ENCODE measurements around the gene UQCR11.

UQCR11 gene

DNA sequence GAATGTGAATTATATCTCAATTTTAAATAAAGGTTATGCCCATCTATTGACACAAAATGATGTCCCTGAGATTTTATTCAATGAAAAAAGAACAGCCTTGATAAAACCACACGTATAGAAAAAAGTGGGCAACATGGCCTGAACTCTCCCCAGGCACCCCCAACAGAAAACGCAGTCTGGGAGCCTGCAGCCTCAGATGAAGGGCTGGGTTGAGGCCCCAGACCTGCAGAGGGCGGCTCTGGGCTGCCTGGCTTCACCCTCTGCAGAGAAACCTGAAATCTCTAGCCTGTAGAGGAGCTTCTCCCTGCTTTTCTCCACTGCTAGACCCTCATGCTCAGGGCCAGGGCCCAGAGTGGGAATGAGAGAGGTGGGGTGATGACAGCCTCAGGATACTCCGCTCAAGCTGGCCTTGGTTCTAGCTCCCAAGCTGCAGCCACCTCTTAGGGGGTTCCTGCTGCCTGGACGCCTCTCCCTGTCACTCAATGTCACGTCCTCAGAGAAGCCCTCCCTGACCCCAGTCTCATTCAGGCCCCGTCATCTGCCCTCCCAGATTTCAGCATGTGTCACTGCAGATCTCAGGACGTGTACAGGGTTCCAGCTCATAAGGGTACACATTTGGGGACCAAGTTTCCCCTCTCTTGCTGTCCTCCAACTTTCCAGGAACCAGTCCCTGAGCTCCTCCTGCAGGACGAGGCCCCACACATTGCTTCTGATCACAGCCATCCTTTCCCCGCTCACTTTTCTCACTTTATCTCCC lies 14.4 kb downstream of the UQCR11 start:
- peak; percentile 16 for ATAC-seq
- peak; percentile 52 for DNase-seq

DNA sequence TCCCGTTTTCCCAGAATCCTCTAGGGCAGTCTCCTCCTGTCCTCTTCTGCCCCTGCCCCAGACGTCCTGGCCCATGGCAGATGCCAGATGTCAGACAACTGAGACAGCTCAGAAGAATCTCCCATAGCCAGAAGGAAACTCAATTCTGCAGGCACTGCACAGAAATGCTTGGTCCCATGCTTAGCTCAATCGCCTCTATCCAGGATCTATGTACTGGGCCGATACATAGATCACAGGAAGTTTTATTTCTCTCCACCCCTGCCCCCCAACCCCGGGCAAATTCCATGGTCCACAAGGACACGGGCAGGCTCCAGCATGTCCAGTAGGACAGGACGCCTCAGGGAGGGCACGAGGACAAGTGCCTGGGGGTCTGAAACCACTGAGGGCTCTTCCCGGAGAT lies 17.4 kb downstream of the UQCR11 start:
- no peak for DNase-seq
- no peak for ATAC-seq

DNA sequence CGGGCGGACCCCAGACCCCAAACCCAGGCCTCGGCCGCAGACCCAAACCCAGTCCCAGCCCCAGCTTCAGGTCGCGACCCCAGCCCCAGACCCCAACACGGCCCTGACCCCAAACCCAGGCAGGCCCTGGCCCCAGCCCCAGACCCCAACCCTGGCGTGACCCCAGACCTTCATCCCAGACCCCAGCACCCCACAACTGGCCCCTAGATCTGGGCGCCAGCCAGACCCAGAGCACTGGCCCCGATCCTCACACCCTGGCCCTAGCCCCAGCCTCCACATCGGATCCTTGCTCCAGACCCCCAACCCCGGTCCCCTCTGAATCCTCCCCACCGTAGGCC lies 20.1 kb downstream of the UQCR11 start:
- DNase-seq (no peak), ATAC-seq (no peak)

DNA sequence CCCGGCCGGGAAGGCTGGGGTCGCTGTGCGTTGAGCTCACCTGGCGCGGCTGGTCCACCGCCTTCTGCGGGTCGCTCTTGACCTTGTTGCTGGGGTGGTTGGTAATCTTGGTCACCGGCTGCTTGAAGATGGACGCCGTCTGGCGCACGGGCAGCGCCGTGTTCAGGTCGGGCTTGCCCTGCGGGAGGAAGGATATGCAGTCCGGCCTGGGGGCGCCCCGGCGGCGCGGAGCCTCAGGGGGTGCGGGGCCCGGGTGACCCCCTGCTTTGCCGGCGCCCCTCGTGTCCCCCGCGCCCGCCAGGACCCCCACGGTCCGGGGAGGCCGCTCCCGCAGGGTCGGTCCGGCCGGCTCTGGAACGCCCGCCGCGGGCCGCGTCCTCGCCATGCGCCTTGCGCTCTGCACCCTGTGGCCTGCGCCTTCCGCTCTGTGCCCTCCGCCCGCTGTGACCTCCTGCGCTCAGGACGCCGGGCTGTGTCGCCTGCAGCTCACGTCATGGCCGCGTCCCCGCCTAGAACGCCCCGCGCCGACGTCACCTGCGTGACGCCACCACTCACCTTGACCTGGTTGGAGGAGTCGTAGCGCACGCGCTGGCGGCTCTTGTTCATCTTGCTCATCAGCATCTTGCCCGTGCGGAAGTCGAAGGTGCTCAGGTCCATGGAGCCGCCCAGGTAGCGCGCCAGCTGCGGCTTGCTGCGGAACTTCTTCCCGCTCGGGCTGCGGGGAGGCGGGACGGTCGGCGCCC lies 20.6 kb downstream of the UQCR11 start:
- no peak for ATAC-seq
- no peak for DNase-seq

DNA sequence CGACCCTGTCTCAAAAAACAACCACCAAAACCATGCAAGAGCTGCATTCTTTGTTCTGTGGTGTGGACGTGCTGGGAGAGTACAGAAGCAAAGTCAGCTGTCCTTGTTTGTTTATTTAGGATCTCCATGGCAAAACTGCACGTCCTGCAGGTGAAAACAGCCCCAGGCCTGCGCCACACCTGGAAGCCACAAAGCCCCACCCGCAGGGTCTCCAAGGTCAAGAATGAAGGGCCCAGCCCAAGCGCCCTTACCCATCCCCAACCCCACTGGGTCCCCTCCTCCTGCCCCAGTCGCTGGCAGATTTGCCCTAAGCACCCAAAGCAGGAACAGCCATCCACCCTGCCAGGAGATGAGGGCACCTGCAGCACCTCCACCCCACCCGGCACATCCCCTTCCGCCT lies 23.1 kb downstream of the UQCR11 start:
- DNase-seq (no peak), ATAC-seq (no peak)

DNA sequence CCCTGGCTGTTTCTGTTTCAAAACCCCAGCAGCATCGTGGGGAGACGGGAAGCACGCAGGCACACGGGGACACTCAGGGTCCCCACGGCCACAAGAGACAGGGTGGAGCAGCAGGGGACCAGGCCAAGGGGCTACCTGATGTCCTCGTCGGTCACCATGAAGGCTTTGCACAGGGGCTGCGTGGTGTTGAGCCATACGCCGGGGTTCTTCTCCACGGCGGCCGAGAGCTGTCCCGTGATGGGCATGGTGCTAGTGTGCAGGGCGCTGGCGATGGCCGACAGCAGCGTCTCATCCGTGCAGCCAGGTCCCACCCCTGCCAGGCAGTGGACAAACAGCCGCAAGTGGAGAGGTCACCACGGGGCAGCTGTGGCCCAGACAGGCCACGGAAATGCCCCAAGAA lies 24.3 kb downstream of the UQCR11 start:
- ATAC-seq (no peak), DNase-seq (no peak)

DNA sequence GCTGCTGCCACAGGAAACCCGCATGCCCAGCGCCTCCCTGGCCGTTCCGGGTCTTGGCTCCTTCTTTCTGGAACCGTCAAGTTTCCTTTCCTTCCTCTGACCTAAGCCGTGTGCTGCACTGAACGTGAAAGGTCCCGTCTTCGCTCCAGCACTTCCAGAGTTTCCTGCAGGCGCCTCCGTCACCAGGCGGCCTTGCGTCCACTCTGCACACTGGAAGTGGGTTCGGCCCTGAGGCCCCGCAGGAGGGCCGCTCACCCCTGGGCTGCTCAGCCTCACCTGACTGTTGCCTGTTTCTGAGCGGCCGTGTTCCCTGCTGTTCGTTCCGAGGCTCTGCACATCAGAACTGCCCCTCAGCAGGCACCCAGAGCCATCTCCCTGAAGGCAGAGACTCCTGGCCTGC lies 24.9 kb downstream of the UQCR11 start:
- no peak for DNase-seq
- no peak for ATAC-seq

DNA sequence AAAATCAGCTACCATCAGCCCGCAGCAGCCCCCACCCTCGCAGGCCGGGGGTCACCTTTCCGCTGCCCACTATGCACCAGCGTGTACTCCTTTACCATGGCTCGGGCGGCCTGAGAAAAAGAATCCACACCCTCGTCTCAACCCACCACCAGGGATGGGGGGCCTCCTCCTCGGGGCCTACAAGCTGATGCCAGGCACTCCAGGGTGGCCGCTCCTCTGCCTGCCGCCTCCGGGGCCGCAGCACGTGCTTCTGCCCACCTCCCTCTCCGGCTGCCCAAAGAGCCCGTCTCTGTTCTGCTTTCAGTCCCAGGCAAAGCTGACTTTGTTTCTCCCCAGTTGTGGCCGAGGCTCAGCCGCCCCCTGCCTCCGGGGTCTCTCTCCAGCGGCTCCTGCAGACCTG lies 26.0 kb downstream of the UQCR11 start:
- no peak for ATAC-seq
- DNase-seq, result no peak

DNA sequence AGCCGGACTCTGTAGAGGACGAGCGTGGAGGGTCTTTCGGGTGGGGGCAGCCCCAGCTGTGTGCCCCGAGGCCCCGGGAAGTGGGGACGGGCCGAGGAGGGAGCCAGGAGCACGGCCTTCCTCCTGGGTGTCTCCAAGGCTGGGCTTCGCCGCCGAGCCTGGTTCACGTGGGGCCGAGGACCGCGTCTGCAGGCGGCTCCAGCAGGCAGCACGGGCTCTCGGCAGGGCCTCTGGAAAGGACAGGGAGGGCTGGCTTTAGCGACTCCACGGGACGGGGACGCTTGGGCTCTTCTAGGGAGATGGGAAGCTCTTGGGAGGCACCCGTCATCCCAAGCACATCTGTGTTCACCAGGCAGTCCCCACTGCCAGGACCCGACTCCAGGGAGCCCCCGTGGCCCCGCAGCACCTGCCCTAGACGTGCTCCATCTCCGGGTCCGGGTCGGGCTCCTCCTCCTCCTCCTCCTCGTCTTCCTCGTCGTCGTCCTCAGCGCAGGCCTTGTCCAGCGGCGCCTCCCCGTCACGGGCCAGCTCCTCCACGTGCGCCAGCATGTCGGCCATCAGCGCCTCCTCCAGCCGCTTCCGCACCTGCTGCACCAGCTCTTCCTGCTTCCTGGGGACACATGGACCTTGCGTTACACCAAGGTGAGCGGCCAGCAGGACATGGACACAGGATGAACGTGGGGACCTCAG lies 27.2 kb downstream of the UQCR11 start:
- no peak for DNase-seq
- no peak for ATAC-seq

DNA sequence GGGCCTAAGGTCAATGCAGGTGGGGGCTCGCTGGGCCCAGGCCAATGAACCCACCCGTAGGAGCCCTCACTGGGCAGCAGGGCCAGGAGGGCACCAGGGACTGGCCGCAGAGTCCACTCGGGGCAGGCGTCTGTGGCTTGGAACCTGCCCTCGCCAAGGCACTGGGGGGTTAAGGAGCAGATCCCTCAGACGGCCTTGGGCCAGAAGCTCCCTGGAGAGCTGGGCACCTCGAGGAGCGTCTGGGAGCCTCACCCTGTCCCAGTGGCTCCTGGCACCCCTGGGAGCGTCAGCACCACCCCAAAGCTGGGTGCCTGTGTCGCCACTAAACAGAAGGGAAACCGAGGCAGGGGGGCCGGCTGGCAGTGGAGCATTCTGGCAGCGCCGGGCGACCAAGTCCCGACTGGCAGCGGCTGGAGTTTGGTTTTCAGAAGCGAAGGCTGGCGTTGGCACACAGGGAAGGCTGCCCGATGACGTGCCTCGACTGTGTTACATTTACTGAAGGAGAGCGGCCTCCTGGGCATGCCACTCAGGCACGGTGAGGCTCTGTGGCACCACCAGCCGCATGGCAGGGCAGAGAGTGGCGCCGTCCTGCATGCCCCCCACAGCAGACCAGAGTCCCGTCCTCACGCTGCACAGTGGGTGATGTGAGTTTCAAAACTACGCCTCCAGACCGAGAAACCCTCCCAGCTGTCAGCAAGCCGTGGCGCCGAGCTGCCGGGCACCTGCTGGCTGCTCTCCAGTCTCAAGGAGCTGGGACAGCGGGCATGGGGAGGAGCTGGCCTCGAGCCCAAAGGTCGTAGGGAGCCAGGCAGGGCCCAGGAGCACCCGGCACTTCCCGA lies 28.0 kb downstream of the UQCR11 start:
- ATAC-seq (no peak), DNase-seq (no peak)

DNA sequence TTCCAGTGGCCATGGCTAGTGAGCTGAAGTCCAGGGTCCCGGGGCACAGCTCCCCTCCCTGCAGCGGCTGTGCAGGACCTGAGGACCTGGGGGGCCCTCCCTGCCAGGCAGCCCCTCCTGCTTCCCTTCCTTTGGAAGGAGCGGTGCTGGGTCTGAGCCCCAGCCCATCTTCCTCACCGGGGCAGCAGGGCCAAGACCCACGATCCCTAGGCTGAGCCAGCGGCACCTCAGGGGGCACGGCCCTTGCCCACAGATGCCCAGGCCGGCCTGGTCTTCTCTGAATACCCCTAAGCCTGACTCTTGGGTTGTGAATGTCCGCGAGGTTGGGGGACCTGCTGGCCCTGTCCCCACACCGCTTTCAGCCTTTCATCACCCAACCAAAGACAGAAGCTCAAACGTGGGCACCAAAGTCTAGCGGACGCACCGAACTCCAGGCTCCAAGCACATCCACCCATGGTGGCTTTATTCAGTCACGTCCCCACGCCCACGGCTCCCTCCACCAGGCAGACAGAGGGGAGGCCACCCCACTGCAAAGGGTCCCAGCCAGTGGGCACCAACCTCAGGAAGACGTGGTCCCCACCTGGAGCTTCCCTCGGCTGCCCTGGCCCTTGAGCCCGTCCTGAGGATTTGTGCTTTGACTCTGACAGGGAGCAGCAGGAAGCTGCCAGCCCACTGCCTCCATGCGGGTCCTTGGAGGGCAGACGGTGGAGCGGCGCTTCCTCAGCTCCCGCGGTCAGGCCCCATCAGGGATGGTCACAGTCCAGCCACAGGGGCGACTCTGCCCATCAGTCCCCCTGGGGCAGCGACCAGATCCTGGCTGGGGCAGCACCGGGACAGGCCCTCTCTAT lies 28.8 kb downstream of the UQCR11 start:
- DNase-seq (no peak), ATAC-seq (no peak)

DNA sequence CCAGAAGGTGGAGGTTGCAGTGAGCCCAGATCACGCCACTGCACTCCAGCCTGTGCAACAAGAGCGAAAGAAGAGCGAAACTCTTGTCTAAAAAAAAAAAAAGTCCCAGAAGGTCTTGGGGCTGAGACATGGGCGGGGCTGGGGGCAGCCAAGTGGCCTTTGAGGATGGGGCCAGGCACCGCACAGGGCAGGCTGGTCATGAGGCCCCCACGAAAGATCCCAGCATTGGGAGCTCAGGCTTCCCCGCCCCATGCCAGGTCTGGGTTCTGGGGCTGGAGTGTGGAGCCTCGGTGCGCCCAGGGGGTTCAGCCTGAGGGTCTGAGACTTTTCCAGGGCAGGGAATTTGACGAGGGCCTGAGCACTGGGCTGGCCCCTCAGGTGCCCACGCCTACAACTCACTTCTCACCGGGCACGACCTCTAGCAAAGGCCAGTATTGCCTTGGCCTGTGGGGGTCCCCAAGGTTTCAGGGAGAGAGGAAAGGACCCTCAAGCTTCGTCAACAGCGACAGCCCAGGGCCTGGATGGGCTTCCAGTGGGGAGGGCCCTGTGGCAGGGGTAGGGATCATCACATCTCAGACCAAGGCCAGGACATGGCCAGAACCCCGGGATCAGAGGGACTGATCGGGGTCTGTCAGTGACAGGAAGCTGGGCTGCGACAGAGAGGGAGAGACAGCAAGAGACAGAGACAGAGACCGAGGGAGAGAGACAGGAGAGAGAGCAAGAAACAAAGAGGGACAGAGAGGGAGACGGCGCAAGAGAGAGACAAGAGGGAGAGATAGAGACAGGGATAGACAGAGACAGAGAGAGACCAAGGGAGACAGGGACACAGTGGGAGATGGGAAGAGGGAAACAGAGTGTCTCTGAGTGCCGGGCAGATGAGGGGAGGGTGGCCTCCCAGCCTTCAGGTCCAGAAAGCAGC lies 29.7 kb downstream of the UQCR11 start:
- ATAC-seq, result no peak
- no peak for DNase-seq

DNA sequence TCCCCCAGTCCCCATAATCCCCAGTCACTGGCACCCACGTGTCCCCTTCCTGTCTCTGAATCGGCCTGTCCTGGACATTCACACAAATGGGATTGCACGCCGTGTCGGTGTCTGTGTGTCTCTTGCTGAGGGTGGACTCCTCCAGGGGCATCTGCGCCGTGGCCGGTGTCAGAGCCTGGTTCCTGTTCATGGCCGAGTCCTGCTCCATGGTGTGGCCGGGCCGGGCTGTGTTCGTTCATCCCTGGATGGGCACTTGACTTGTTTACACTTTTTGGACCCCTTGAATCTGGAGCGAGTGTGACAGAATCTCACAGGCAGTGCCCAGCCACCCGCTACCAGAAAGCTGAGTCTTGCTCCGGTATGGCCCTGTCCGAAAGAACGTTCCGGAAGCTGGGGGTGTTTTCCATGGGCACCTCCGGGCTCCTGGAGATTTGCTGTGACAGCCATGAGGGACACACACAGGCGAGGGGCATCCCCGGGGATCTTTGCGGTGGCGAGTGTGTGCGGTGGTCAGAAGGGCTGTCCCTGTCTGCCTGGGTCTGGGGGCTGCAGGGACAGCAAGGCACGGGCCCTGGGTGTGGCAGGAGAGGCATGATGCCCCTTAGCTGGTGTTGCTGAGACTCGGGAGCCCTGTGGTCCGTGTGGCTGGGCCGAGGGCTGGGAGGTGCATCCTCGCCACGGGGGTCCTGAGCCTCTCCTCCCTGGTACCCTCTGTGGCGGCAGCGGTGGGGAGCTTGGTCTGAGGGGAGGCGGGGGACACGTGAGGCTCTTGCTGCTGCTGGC lies 30.7 kb downstream of the UQCR11 start:
- ATAC-seq, result no peak
- no peak for DNase-seq

DNA sequence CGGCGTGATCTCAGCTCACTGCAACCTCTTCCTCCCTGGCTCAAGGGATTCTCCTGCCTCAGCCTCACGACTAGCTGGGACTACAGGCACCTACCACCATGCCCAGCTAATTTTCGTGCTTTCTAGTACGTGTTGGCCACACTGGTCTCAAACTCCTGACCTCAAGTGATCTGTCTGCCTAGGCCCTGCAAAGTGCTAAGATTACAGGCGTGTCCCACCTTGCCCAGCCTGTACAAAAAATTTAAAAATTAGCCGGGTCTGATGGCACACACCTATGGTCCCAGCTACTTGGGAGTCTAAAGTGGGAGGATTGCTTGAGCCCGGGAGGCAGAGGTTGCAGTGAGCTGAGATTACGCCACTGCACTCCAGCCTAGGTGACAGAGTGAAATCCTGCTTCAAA lies 32.5 kb downstream of the UQCR11 start:
- no peak for ATAC-seq

DNA sequence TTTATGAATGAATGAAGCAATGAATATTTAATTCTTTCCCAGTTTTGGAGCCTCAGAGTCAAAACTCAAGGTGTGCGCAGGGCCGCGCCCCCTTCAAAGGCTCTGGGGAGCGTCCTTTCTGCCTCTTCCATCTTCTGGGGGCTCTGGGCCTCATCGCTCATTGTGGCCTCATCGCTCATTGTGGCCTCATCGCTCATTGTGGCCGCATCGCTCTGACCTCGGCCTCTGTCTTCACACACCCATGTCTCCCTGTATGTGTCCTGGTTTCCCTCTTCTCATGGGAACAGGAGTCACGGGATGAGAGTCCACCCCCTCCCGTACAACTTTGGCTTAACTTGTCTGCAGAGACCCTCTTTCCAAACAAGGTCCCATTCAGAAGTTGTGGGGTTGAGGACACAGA lies 33.9 kb downstream of the UQCR11 start:
- ATAC-seq (no peak), DNase-seq (no peak)

More for the DNA sequence above, 32.5 kb downstream of the UQCR11 start:
- no peak for DNase-seq

DNA sequence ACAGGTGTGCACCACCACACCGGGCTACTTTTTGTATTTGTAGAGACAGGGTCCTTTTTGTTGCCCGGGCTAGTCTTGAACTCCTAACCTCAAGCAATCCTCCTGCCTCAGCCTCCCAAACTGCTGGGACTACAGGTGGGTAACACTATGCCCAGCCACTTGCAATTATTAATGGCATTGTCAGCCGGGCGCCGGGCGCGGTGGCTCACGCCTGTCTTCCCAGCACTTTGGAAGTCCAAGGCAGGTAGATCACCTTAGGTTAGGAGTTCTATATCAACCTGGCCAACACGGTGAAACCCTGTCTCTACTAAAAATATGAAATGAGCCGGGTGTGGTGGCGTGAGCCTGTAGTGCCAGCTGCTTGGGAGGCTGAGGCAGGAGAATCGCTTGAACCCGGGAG lies 34.4 kb downstream of the UQCR11 start:
- no peak for DNase-seq
- no peak for ATAC-seq

DNA sequence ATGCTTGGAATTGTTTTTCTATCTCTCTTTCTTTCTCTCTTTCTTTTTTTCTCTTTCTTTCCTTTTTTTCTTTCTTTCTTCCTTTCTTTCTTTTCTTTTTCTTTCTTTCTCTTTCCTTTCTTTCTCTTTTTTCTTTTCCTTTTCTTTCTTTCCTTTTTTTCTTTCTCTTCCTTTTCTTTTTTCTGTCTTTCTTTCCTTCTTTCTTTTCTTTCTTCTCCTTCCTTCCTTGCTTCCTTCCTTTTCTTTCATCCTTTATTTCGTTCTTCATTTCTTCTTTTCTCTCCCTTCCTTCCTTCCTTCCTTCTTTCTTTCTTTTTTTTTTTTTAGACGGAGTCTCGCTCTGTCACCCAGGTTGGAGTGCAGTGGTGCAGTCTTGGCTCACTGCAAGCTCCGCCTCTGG lies 35.3 kb downstream of the UQCR11 start:
- DNase-seq (no peak), ATAC-seq (no peak)

DNA sequence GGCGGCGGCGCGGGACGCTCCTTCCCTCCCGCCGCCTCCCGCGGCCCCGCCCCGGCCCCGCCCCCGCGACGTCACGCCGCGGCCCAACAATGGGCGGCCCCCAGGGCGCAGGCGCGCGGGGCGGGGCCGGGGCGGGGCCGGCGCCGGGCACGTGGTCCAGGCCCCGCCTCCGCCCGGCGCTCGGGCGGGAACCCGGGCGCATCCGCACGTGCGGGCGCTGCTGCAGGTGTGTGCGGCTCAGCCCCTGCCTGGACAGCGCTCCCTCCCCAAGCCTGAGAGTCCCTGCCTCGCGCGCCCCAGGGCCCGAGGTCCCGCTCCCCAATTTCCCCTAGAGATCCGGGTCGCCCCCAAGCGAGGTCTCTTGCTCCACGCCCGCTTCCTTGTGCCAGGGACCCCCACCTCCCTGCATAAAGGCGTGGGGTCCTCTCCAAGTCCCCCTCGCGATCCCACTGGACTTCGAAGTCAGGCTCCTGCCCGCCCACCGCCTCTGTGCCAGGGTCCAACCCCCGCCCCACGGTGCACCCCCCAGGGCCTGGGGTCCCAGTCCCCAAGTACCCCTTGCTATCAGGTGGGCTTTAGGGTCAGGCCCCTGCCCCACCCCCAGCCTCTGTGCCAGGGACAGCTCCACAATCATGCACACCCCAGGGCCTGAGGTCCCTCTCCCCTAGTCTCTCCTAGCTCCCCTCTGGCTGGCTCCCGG lies 36.8 kb downstream of the UQCR11 start, which contains the start of gene MEX3D:
Gene MEX3D (minus strand): TSS at position 6 of the 700 bp plus-strand sequence. CDS start 267 bp downstream, outside the sequence.
- ATAC-seq (peak; percentile 75), DNase-seq (peak; percentile 87)

DNA sequence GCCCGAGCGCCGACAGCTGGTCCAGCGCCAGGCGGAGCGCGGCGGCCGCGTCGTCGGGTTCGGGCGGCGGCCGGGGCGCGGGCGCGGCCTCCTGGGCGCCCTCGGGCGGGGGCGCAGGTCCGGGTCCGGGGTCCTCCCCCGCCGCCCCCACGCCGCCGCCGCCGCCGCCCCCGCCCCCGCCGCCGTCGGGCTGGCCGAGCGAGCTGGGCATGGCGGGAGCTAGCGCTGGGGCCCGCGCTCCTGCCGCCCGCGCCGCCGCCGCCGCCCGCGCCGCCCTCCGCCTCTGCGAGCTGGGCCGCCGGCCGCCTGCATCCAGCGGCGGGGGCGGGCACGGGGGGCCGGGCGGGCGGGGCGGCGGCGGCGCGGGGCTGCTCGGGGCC lies 37.4 kb downstream of the UQCR11 start:
- ATAC-seq (peak; percentile 21), DNase-seq (no peak)

Data from stimulated activated naive CD8-positive, alpha-beta T cell treated with anti-CD3 and anti-CD28 coated beads, Interleukin-15, Interleukin-2, amounts not matched to agents 100 U/mL and 50 U/mL, for 24 hours (primary cell).